Smooth muscle cell of the brain vasculature (primary cell): ENCODE data around the gene GNG7.
"Not testable (repeated sequence)": the region's sequence is repeated elsewhere in the genome, so short reads cannot be mapped to it uniquely, and the experiment has no call there.

Source experiments
- DNase-seq: peaks from one replicate; pipeline ENCODE4 v3.0.0-alpha.2; 2012; ENCODE audit warnings: low read depth, low spot score

GNG7 gene

DNA sequence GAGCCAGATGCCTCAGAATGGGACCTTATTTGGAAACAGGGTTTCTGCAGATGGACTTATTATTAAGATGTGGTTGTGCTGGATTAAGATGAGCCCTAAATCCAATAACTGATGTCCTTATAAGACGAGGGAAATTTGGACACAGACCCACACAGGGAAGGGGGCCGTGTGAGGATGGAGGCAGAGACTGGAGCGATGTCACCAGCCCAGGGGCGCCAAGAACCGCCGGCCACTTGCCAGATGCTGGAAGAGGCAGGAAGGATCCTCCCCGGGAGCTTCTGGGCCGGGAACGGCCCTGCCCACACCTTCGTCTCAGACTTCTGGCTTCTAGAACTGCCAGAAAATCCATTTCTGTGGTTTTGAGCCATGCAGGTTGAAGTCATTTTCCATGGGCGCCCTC lies 26.6 kb downstream of the GNG7 start:
- DNase-seq = no peak

DNA sequence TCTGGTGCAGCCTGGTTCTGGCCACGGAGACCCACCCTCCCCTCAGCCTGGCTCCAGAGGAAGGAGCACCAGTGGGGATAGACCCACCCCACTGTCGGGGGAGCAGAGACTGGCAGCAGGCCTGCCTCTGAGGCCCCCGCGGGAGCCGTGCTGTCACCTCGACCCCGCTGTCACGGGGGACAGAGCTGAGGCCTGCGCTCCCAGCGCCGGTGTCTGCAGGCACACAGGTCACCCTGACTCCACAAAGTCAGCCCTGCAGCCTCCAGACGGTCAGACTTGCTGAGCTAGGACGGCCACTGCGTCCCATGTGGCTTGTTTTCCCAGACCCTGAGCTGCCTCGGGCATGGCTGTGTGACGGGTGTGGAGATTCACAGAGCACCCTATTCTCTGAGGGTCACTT lies 32.3 kb downstream of the GNG7 start:
- no peak for DNase-seq

DNA sequence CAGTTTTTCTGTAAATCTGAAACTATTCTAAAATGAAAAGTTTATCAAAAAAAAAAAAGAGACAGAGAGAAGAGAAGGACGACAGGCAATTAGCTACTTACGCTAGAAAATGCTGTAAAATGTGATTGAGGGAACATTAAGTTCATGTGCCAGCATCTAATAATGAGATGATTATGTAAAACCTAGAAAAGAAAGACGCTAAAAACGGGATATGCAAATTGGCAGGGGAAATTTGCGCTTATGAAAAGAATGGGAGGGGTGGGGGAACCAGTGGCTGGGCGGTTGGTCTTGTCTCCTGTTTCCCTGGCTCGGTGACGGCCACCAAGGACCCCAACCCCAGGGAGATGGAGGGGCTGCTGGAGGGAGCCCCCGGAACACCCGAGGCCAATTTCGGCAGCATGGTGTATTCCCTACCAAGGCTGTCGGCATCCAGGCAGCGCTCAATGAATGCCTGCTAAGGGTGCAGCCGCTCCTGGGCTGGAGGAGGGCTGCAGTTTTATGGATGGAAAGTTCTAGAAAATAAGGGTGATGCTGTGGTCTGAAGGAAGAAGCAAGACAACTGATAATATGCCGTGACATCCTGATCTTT lies 34.2 kb downstream of the GNG7 start:
- no peak for DNase-seq

DNA sequence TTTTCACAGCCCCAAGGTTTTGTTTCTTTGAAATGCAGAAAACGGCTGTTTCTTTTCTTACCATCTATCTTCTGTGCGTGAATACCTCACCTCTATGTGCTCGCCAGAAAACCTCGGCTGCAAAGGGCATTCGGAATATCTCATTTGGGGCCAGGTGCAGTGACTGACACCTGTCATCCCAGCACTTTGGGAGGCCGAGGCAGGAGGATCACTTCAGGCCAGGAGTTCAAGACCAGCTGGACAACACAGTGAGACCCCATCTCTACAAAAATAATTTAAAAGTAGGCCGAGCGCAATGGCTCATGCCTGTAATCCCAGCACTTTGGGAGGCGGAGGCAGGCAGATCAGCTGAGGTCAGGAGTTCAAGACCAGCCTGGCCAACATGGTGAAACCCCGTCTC lies 35.1 kb downstream of the GNG7 start:
- DNase-seq = not testable (repeated sequence)

DNA sequence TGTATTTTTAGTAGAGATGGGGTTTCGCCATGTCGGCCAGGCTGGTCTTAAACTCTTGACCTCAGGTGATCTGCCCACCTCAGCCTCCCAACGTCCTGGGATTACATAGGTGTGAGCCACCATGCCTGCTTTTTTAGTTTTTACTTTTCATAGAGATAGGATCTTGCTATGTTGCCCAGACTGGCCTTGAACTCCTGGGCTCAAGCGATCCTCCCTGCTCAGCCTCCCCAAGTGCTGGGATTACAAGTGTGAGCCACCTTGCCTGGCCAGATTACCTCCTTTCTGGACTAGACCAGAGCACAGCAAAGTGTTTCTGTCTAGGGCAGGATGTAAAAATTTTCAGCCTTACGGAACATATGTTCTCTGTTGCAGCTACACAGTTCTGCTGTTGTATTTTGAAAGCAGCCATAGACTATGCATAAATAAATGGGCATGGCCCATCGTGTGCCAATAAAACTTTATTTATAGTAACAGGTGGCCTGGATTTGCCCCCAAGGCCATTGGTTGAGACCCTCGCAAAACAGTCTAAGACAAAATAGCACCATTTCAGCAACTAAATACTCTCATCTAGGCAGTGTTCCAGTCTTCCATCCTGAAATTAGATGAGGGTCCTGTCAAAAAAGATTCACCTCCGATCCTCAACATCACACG lies 36.0 kb downstream of the GNG7 start:
- DNase-seq = no peak

DNA sequence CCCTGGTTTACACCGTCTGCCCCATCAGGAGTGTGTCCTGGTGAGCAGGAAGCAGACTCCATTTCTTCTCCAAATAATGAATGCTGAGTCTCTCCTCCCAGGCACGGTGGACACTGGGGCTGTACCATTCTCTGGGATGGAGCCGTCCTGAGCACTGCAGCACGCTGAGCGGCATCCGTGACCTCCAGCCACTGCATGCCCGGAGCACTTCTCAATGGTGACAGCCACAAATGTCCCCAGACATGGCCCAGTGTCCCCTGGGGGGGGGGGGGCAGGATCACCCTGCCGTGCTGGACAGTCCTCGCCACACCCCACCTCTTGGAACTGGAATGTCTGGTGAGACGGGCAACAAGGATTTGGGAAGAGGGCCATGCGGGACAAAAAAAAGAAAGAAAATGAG lies 37.4 kb downstream of the GNG7 start:
- DNase-seq = no peak

DNA sequence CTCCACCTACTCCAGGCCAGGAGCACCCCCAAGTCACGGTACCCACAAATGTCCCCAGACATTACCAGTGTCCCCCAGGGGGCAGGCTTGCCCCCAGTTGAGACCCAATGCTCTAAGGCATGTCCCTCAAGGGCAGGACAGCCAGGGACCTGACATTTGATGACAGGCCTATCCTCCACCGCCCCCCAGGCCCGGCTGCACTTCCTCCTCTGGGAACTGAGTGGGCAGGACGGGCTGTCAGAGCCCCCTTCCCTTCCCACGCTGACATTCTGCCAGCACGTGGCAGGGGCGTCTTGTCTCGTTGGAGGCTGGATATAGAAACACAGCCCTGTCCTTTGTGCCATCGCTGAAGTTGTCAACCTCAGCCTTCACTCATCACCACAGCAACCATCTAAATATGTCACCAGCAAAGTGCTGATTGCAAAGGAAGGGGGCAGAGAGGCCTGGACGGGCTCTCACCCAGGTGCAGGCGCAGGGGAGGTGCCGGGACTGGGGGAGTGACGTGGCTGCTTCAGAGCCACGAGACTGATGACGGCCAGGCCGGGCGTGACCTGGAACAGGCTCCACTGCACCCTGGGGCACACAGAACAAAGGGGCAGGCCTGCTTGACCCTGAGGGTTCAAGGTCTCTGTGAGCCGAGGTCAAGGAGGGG lies 38.4 kb downstream of the GNG7 start:
- no peak for DNase-seq

DNA sequence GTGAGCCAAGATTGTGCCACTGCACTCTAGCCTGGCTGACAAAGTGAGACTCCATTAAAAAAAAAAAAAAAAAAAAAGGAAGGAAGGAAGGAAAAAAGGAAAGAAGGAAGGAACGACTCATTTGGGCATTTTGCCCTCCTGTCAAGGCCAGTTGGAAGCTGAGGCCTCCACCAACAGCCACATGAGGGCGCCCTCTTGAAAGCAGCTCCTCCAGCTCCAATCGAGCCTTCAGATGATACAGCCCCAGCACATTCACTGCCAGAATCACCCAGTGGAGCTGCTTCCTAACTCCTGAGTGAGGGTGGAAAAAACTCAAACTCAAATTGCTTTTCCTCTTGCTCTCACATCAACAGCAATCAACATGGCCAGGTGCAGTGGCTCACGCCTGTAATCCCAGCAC lies 40.9 kb downstream of the GNG7 start:
- DNase-seq = no peak

DNA sequence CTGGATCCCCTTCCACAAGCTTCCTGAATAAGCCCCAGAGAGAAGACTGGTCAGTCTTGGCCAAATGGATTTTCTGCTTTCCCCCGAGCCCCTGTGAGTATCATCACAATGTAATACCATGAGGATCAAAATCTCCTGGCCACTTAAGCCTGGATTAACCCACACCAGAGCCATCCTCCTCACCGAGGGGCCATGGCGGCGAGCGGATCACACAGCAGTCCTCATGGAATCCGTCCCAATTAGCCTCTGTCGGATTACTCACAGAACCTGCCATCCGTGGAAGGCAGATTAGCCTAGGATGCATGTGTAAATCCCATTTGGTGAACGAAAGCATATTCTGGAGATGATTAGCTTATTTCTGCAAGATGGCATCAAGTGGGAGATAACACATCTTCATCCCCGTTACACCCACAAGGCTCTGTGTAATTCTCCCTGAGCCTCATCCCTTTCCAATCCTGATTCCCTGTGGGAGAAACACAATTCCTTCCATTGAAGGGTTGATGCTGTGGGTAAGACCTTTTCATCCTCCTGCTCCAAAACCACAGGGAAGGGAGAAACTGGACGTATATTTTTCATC lies 42.5 kb downstream of the GNG7 start:
- no peak for DNase-seq

DNA sequence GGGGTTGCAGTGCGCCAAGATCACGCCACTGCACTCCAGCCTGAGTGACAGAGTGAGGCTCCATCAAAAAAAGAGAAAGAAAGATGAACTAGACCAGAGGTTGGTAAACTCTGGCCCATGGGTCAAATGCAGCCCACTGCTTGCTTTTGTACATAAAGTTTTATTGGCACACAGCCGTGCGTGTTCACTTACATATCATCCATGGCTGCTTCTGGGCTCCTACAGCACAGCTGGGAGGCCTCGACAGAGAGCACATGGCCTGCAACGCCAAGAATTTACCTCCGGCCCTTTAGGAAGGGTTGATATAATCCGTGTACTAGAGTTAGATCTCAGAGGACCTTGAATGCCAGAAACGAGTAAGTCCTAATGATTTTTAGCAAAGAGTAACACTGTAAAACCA lies 46.0 kb downstream of the GNG7 start:
- DNase-seq = no peak

DNA sequence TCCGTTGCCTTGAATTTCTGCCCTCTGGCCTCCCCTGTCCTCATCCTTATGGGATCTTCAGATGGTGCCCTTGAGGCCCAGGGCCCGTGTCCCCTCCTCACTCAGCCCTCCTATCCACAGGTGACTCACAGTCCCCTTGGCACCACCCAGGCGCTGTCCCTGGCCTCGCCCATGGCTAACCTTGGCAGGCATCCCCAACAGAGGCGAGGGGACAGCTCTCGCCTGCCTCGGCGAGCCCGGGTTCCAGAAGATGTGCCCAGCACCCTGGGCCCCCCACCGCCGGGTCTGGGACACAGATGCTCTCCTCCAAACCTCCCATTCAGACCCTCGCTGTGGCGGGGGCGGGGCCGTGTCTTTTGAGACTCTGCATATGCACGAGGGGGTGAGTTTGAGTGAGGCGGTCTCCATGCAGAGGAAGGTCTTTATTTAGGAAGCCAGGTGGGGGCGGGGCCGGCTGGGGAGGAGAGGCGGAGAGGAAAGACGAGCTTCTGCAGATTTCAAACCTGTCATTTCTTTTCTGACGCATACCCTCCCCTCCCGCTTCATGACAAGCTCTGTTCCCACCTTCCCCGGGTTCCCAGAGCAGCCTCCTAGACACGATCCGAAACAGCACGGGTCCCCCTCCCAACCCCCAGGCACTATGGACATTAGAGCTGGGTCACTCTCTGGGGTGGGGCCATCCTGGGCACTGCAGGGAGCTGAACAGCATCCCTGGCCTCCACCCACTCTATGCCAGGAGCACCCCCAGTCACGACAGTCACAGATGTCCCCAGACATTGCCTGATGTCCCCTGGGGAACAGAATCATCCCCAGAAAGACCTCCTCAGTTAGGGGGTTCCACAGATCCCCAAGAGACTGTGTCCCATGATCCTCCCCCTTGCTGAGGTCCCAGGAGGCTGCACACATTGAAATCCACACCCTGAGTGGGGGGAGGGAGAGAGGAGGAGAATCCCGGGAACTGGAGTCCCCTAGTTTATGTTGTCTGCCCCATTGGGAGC lies 48.5 kb downstream of the GNG7 start:
- DNase-seq = no peak

DNA sequence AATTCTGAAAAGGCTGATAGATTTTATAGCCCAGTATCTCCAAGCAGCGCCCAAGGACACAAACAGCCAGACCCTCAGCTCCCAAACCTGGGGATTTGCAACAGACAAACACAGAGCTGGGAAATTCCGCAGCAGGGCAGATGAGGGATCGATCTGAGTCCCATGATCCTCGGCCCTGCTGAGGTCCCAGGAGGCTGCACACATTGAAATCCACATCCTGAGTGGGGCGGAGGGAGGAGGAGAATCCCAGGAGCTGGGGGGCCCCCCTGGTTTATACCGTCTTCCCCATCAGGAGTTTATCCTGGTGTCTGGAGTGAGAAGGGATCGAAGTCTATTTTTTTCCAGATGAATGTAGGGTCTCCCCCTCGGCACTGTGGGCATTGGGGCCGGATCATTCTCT lies 49.3 kb downstream of the GNG7 start:
- DNase-seq = no peak

DNA sequence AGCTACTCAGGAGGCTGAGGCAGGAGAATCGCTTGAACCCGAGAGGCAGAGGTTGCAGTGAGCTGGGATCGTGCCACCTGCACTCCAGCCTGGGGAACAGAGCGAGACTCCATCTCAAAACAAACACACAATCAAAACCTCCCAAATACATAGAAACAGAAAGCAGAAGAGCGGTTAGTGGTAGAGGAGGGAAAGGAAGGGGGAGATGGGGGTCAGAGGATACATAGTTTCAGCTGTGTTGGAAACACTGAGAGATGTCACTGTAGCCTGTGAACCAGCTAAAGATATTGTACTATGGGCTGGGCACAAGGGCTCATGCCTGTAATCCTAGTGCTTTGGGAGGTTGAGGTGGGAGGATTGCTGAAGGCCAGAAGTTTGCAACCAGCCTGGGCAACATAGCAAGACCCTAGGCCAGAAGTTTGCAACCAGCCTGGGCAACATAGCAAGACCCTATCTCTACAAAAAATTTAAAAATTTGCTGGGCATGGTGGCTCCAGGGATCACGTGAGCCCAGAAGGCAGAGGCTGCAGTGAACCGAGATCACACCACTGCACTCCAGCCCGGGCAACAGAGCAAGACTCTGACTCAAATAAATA lies 49.9 kb downstream of the GNG7 start:
- DNase-seq = no peak

DNA sequence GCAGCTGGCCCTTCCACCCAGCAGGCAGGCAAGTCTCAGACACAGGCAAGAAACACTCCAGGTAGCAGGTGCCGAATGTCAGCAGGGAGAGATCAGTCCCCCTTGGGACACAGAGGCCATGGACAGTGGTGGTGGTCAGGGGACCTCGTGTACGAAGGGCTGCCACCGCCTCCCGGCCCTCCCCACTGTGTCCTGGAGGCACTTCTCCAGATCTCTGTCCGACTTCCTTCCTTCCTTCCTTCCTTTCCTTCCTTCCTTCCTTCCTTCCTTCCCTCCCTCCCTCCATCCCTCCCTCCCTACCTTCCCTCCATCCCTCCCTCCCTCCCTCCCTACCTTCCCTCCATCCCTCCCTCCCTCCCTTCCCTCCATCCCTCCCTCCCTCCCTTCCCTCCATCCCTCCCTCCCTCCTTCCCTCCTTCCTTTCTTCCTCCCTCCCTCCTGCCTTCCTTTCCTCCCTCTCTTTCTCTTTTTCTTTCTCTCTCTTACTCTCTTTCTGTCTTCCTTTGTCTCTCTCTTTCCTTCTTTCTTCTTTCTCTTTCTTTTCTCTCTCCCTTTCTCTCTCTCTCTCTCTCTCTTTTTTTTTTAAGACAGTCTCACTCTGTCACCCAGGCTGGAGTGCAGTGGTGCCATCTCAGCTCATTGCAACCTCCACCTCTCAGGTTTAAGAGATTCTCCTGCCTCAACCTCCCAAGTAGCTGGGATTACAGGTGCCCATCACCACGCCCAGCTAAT lies 51.3 kb downstream of the GNG7 start:
- not testable (repeated sequence) for DNase-seq

DNA sequence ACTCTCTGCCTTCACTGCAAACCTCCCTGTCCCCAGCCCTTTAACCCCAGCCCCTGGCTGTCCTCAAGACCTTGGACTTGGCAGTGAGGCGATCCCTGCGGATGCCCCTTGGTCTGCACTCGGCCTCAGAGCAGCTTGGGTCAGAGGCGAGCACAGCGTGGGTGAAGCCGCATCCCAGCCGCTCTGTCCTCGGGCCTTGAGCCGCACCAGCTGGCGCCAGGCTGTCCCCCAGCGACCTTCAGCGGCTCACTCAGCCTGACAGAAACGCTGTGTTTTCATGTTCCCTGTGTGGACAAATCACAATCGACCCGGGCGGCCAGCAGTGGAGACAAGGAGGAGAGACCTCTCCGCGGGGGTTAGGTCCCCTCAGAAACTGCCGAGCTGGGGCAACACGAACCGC lies 52.0 kb downstream of the GNG7 start:
- no peak for DNase-seq

DNA sequence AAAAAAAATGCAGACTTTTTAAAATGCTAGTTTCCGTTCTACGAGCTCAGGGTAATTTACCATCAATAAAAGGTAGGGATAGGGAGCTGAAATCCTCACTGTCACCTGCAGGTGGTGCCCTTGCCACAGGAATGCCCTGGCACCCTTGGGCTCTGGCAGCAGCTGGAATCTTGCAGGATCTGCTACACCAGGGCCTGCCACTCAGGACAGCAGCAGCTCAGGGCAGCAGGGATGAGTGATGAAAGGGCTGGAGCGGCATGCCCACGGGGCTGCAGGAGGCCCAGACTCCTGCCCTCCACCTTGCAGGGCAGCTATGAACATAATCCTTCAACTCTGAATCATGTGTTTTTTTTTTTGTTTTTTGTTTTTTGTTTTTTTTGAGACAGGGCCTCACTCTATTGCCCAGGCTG lies 54.0 kb downstream of the GNG7 start:
- peak; percentile 23 for DNase-seq

DNA sequence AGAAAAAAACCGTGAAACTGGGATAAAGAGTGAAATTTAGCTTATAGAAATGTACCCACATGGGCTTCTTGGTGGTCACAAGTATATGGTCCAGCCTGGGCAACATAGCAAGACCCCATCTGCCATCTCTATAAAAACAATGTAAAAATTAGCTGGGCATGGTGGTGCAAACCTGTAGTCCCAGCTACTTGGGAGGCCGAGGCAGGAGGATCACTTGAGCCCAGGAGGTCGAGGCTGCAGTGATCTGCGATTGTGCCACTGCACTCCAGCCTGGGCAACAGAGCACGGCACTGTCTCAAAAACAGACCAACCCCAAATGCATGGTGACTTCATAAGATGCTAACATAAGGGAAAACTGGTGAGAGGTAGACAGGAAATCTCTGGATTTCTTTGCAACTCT lies 54.4 kb downstream of the GNG7 start:
- no peak for DNase-seq

DNA sequence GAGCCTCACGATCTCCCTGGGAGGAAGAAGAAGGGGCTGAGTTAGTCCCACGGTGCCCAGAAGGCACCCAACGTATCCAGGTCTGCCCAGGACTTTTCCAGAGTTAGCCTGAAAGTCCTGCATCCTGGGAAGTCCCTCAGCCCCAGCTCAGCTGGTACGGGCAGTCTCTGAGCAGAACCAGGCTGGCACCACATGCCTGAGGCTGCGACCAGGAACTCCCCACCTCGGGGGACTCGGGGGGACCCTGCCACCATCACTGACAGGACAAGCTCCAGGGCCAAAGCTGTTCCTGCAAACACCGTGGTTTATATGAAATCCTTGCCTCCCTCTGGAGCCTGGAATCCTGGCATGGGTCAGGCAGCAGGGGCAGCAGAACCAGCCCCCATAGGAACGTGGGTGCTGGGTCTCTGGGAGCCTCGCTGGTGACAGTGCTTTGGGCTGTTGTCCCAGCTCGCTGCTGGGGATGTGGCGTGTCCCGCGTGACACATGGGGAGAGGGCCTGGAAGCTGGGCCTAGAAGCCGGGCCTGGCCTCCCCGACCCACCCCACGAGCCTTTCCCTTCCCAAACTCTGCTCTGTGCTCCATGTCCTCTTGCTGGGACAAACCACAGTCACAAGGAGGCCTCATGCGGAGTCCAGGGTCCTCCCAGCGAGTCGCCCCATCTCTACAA lies 55.5 kb downstream of the GNG7 start:
- DNase-seq = no peak

DNA sequence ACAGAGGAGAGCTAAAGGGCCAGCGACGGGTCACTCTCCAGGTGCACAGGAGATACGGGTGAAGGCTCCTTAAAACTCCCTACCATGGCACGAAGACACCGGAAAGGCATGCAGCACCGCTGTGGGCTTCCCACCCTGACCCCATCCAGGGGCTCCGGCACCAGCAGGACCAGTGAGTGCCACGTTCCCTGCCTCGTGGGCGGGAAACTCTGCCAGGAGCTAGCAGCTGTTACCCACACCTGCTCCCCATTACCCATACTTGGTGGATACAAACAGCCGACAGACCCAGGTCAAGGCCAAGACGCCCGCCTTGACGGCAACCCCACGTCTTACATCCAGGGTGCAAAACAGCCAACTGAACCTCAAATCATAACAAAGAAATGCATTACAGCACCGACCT lies 56.7 kb downstream of the GNG7 start:
- DNase-seq = no peak

DNA sequence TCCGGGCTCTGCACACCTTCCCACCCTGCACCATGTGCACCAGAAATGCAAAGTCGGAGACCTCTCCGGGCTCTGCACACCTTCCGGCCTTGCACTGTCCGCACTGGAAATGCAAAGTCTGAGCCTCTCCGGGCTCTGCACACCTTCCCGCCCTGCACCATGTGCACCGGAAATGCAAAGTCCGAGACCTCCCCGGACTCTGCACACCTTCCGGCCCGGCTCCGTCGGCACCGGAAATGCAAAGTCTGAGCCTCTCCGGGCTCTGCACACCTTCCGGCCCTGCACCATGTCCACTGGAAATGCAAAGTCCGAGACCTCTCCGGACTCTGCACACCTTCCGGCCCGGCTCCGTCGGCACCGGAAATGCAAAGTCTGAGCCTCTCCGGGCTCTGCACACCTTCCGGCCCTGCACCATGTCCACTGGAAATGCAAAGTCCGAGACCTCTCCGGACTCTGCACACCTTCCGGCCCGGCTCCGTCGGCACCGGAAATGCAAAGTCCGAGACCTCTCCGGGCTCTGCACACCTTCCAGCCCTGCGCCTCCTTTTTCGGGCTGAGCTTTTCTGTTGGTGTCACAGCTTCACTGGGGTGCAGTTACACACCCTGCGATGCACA lies 59.3 kb downstream of the GNG7 start:
- not testable (repeated sequence) for DNase-seq
